Right lobe of liver (tissue), 4 donors: Measurements from ENCODE around the gene SLC46A1.

Experiments used
- CTCF ChIP-seq, 4 donors: fragments of 200-600 bp in 3 of 4; fragments of 450-650 bp in 1 of 4; IDR thresholded peaks; one replicate each; pipeline versions ENCODE4 v1.5.1 to v1.8.0; 2016 to 2022; ENCODE audit warnings: antibody characterized with exemption in 4 of 4, mild to moderate bottlenecking in 2 of 4
- POLR2A ChIP-seq: fragments of 450-650 bp; IDR thresholded peaks from one replicate; pipeline ENCODE4 v1.6.1; 2017; ENCODE audit warnings: antibody characterized with exemption, mild to moderate bottlenecking
- donor health status: DM: no; HTN: no; CAD: no.
- donor health status: DM: no; HTN: no; CAD: no.
- donor health status: DM: no; HTN: yes; CAD: no.

GRCh38 chr17:28392491-28392890, 13.5 kb downstream of the SLC46A1 start:
- TF ChIP-seq CTCF (IDR thresholded peaks at IDR 0.05), result no peak
- TF ChIP-seq POLR2A, result no peak
